ENCODE measurements around the gene TMEM125. TPM values are rescaled to one million over a fixed set of nuclear protein-coding genes. Genes with fewer than 3 reads are reported as not detected.
A peak's percentile ranks its signal among the peaks of the same experiment; 100 is the strongest.

TMEM125 gene
- 10 to 100 TPM; 45.8 to 51.1 TPM for total RNA-seq

- TF ChIP-seq CTCF (IDR thresholded peaks at IDR 0.05), result no peak
- TF ChIP-seq POLR2A (IDR thresholded peaks at IDR 0.05), result no peak
- peak within 1 kb of the TSS; percentile 72 to 84 (median 79) for H3K27ac ChIP-seq
- H3K4me1 ChIP-seq, result peaks cover 53% of the 10 kb centered on the region
- H3K9me3 ChIP-seq, result no peaks in the 10 kb centered on the region
- WGBS, 2 donors, result 51 to 57% methylated on average over 7 of the region's 7 CpGs
- no peak for ATAC-seq
- H3K4me3 ChIP-seq, result peak within 1 kb of the TSS; percentile 14 to 23
- H3K36me3 ChIP-seq (replicated peaks in 1 of 2; ENCODE audit: insufficient read depth in 1 of 2, low read depth in 2 of 2), result no peaks in the 10 kb centered on the region
- intact Hi-C loops (cut with DNase I), result no loop called here
- DNase-seq, result peak in 3 of 4 donors; percentile 29 to 66 (median 63)
- no peaks in the 10 kb centered on the region for H3K27me3 ChIP-seq
Measured at GRCh38 chr1:43269627-43270375, at the start of gene TMEM125. TSS of gene TMEM125 (plus strand) at chr1:43269983. CDS start at chr1:43272723, 2,740 bp downstream.

GRCh38 chr1:43220905-43221778 is 48.6 kb upstream of the TMEM125 start:
- Histone ChIP-seq H3K27ac (no peak overlapping the region), H3K36me3 (replicated peaks in 1 of 2; ENCODE audit: insufficient read depth in 1 of 2, low read depth in 2 of 2) (no peaks in the 10 kb centered on the region), H3K4me3 (no peak overlapping the region), H3K27me3 (no peaks in the 10 kb centered on the region), H3K4me1 (no peaks in the 10 kb centered on the region), H3K9me3 (no peaks in the 10 kb centered on the region)
- intact Hi-C loops (cut with DNase I), result no loop called here
- no peak for TF ChIP-seq POLR2A (IDR thresholded peaks at IDR 0.05)
- TF ChIP-seq CTCF (IDR thresholded peaks at IDR 0.05), result no peak
- ATAC-seq (no peak), DNase-seq (no peak)
- 68 to 71% methylated on average over 7 of the region's 7 CpGs for WGBS, 2 donors

- WGBS, 2 donors, result 100% methylated on average over 1 of the region's 1 CpG; no CpG with 5 or more reads in 1 of the 2 donors
- ATAC-seq (no peak), DNase-seq (no peak)
- H3K4me3 ChIP-seq, result no peak overlapping the region
- no peak overlapping the region for H3K27ac ChIP-seq
- intact Hi-C loops (cut with DNase I), result no loop called here
- no peaks in the 10 kb centered on the region for H3K9me3 ChIP-seq
- TF ChIP-seq POLR2A (IDR thresholded peaks at IDR 0.05) (no peak), CTCF (IDR thresholded peaks at IDR 0.05) (no peak)
- no peaks in the 10 kb centered on the region for H3K4me1 ChIP-seq
- H3K27me3 ChIP-seq, result no peaks in the 10 kb centered on the region
- no peaks in the 10 kb centered on the region for H3K36me3 ChIP-seq (replicated peaks in 1 of 2; ENCODE audit: insufficient read depth in 1 of 2, low read depth in 2 of 2)
Measured at GRCh38 chr1:43221797-43222196, 48.0 kb upstream of the TMEM125 start.

- TF ChIP-seq POLR2A (IDR thresholded peaks at IDR 0.05) (no peak), CTCF (IDR thresholded peaks at IDR 0.05) (no peak)
- Histone ChIP-seq H3K27ac (no peak overlapping the region), H3K4me3 (no peak overlapping the region), H3K4me1 (peaks cover 5% of the 10 kb centered on the region), H3K9me3 (no peaks in the 10 kb centered on the region), H3K36me3 (replicated peaks in 1 of 2; ENCODE audit: insufficient read depth in 1 of 2, low read depth in 2 of 2) (no peaks in the 10 kb centered on the region), H3K27me3 (no peaks in the 10 kb centered on the region)
- ATAC-seq (no peak), DNase-seq (no peak)
- intact Hi-C loops (cut with DNase I), result no loop called here
- whole genome bisulfite sequencing, 2 donors, result 64 to 75% methylated on average over 7 to 9 of the region's 9 CpGs
Measured at GRCh38 chr1:43222879-43223278, 46.9 kb upstream of the TMEM125 start.
